Breast epithelium (tissue), 3 donors: ENCODE data around the gene MRPL27.
"Not testable (repeated sequence)": the region's sequence is repeated elsewhere in the genome, so short reads cannot be mapped to it uniquely, and the experiment has no call there.

ENCODE experiments used
- CTCF ChIP-seq, 3 donors: fragments of 450-650 bp; IDR thresholded peaks; one replicate each; pipeline ENCODE4 v1.5.1; 2016 to 2017; ENCODE audit warnings: antibody characterized with exemption in 3 of 3, mild to moderate bottlenecking in 3 of 3, moderate library complexity in 3 of 3
- POLR2A ChIP-seq: fragments of 450-650 bp; IDR thresholded peaks from one replicate; pipeline ENCODE4 v1.6.1; 2016; ENCODE audit warnings: antibody characterized with exemption, mild to moderate bottlenecking, moderate library complexity
- POLR2AphosphoS5 ChIP-seq, 3 donors: sonication (generic); formaldehyde crosslinking; IDR thresholded peaks; one replicate each; pipeline ENCODE4 v1.6.1; 2017; ENCODE audit warnings: antibody characterized with exemption in 3 of 3

- not testable (repeated sequence) for TF ChIP-seq CTCF (IDR thresholded peaks at IDR 0.05); POLR2A; POLR2AphosphoS5 (IDR thresholded peaks at IDR 0.05)
Observed at GRCh38 chr17:50419577-50419976, 46.6 kb upstream of the MRPL27 start.
